WTC11 (cell line): Measurements from ENCODE around the gene RUFY2. TPM values are rescaled to one million over a fixed set of nuclear protein-coding genes. Genes with fewer than 3 reads are reported as not detected.
A peak's percentile ranks its signal among the peaks of the same experiment; 100 is the strongest.

Experiments
- ATAC-seq: fragments of 200-7000 bp; cut with Tn5 transposase; 2 replicates; pipeline ENCODE4 v1.10.0; 2021; ENCODE audit warnings: mild to moderate bottlenecking, moderate library complexity
- CTCF ChIA-PET: fragments of 300-600 bp; sonication (Branson Sonifier 250); formaldehyde crosslinking; loops from one replicate; lab custom pipeline; 2021; ENCODE audit warnings: antibody characterized with exemption; lab: Charles Lee
- POLR2A ChIA-PET: fragments of 350-600 bp; sonication (Branson Sonifier 250); formaldehyde crosslinking; loops from one replicate; lab custom pipeline; 2021; ENCODE audit warnings: antibody characterized with exemption; lab: Charles Lee
- DNase-seq: peaks from one replicate; pipeline ENCODE4 v3.0.0; 2021; ENCODE audit warnings: low spot score
- H3K27ac Mint-ChIP-seq: 2 replicates; pipeline ENCODE4 v1.8.0; 2021; ENCODE audit warnings: mixed read lengths
- H3K27me3 Mint-ChIP-seq: 2 replicates; pipeline ENCODE4 v1.8.0; 2021; ENCODE audit warnings: low read depth, mild to moderate bottlenecking, moderate library complexity, mixed read lengths
- H3K36me3 Mint-ChIP-seq: 2 replicates; pipeline ENCODE4 v1.8.0; 2021; ENCODE audit warnings: mixed read lengths
- H3K4me1 Mint-ChIP-seq: 2 replicates; pipeline ENCODE4 v1.8.0; 2022; ENCODE audit warnings: mixed read lengths
- H3K4me3 Mint-ChIP-seq: 2 replicates; pipeline ENCODE4 v1.8.0; 2021; ENCODE audit warnings: mild to moderate bottlenecking, moderate library complexity, mixed read lengths
- H3K9me3 Mint-ChIP-seq: 2 replicates; pipeline ENCODE4 v1.8.0; 2021; ENCODE audit warnings: mixed read lengths
- ETV6 ChIP-seq: sonication (generic); formaldehyde crosslinking; IDR thresholded peaks from 2 replicates; pipeline ENCODE4 v1.8.1; 2022; ENCODE audit warnings: mild to moderate bottlenecking, missing genetic modification reagents
- FOXK1 ChIP-seq: sonication (generic); formaldehyde crosslinking; IDR thresholded peaks from 2 replicates; pipeline ENCODE4 v1.8.0; 2022; ENCODE audit warnings: mild to moderate bottlenecking, moderate library complexity, missing genetic modification reagents
- GRHL2 ChIP-seq: fragments of 250-450 bp; sonication (Bioruptor Pico); IDR thresholded peaks from 2 replicates; pipeline ENCODE4 v1.8.0; 2022; ENCODE audit warnings: mild to moderate bottlenecking, moderate library complexity; ENCODE audit not compliant: insufficient replicate concordance, severe bottlenecking
- HMGA2 ChIP-seq: fragments of 250-450 bp; sonication (Bioruptor Pico); IDR thresholded peaks from 2 replicates; pipeline ENCODE4 v1.4.0; 2021; ENCODE audit warnings: mild to moderate bottlenecking, moderate library complexity
- KAT7 ChIP-seq: sonication (generic); formaldehyde crosslinking; IDR thresholded peaks from 2 replicates; pipeline ENCODE4 v1.8.1; 2023; ENCODE audit warnings: missing genetic modification reagents, mild to moderate bottlenecking, borderline replicate concordance
- MXD4 ChIP-seq: fragments of 250-450 bp; sonication (Bioruptor Pico); IDR thresholded peaks from 2 replicates; pipeline ENCODE4 v1.8.0; 2021; ENCODE audit warnings: mild to moderate bottlenecking, moderate library complexity, borderline replicate concordance
- NFATC4 ChIP-seq: fragments of 250-450 bp; sonication (Bioruptor Pico); IDR thresholded peaks from 2 replicates; pipeline ENCODE4 v1.9.0; 2021; ENCODE audit warnings: mild to moderate bottlenecking
- PRRX2 ChIP-seq: fragments of 250-450 bp; sonication (Bioruptor Pico); IDR thresholded peaks from 2 replicates; pipeline ENCODE4 v1.8.0; 2021; ENCODE audit warnings: mild to moderate bottlenecking
- SMAD4 ChIP-seq: sonication (generic); formaldehyde crosslinking; IDR thresholded peaks from 2 replicates; pipeline ENCODE4 v1.8.0; 2022; ENCODE audit warnings: mild to moderate bottlenecking, missing genetic modification reagents
- TCF7 ChIP-seq: sonication (generic); formaldehyde crosslinking; IDR thresholded peaks from 2 replicates; pipeline ENCODE4 v1.8.0; 2022; ENCODE audit warnings: mild to moderate bottlenecking, low read depth, missing genetic modification reagents, moderate library complexity
- ZNF396 ChIP-seq: fragments of 250-450 bp; sonication (Bioruptor Pico); IDR thresholded peaks from 2 replicates; pipeline ENCODE4 v1.8.0; 2021; ENCODE audit warnings: mild to moderate bottlenecking, moderate library complexity, borderline replicate concordance
- ZNF671 ChIP-seq: fragments of 250-450 bp; sonication (Bioruptor Pico); IDR thresholded peaks from 2 replicates; pipeline ENCODE4 v1.8.0; 2021; ENCODE audit warnings: mild to moderate bottlenecking
- total RNA-seq: library from RNA; stranded (reverse); gene quantifications from 3 replicates; pipeline ENCODE4 v1.2.3, GENCODE V29; 2021
- TF ChIP-seq, protein P1 (sequence below): fragments of 200-600 bp; IDR thresholded peaks from 2 replicates; pipeline ENCODE4 v1.8.0; 2022; ENCODE audit warnings: antibody characterized with exemption
- TF ChIP-seq, protein P2 (sequence below): sonication (generic); formaldehyde crosslinking; IDR thresholded peaks from 2 replicates; pipeline ENCODE4 v1.8.1; 2023; ENCODE audit warnings: mild to moderate bottlenecking, missing genetic modification reagents, moderate library complexity
- TF ChIP-seq, protein P3 (sequence below): sonication (generic); formaldehyde crosslinking; IDR thresholded peaks from 2 replicates; pipeline ENCODE4 v1.8.1; 2023; ENCODE audit warnings: mild to moderate bottlenecking, moderate library complexity, missing genetic modification reagents
- TF ChIP-seq, protein P4 (sequence below): fragments of 250-450 bp; sonication (Bioruptor Pico); IDR thresholded peaks from 2 replicates; pipeline ENCODE4 v1.9.0; 2021; ENCODE audit warnings: moderate library complexity, mild to moderate bottlenecking, inconsistent platforms, borderline replicate concordance
- TF ChIP-seq, protein P5 (sequence below): sonication (generic); formaldehyde crosslinking; IDR thresholded peaks from 2 replicates; pipeline ENCODE4 v1.8.0; 2022; ENCODE audit warnings: mild to moderate bottlenecking, missing genetic modification reagents
- TF ChIP-seq, protein P6 (sequence below): sonication (generic); formaldehyde crosslinking; IDR thresholded peaks from 2 replicates; pipeline ENCODE4 v1.8.1; 2022; ENCODE audit warnings: low read depth, mild to moderate bottlenecking, moderate library complexity, missing genetic modification reagents, borderline replicate concordance
- TF ChIP-seq, protein P7 (sequence below): fragments of 250-450 bp; sonication (Bioruptor Pico); conservative IDR thresholded peaks from 2 replicates; pipeline ENCODE4 v1.9.0; 2021; ENCODE audit warnings: mild to moderate bottlenecking

Gene RUFY2
- total RNA-seq, 1 experiment from 2014 or later = 10.3 TPM

DNA sequence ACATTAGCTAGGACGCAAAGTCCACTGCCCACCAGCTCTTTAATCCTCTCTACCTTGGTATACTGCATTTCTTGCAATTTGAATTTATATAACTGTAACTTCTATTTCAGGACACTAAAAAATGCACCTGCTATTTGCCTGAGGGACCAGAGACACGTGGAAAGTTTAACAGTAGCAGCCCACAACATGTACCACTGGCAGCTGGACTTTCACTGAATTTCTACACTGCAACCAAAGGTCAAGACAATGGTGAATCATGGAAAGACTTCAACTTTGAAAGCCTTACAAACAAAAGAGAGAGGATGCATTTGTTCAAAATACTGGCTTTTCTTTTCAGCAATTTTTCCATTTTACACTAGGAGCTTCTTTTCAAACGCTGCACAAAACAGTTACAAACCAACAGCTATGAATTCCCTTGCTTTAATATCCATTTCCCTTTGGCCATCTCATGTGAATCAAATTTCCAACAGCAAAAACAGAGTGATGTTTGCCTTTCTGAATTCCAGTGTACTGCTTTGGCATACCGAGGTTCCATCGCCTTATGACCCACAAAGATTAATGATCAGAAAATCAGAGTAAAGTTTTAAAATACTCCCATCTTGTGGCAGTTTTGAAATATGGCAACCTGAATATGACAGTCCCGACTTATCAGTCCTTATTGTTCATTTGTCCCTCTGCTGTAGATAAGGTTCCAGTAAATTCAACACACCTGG is 105.1 kb downstream of the RUFY2 start:
- Mint-ChIP-seq H3K36me3 (no peaks in the 10 kb centered on the region), H3K4me3 (no peak overlapping the region), H3K27me3 (no peaks in the 10 kb centered on the region), H3K27ac (no peak overlapping the region), H3K4me1 (peaks cover 9% of the 10 kb centered on the region), H3K9me3 (no peaks in the 10 kb centered on the region)
- ATAC-seq = no peak; the same call in 1 of the 2 replicates
- ChIA-PET POLR2A (no interaction called here), CTCF (interaction anchor here (0.8 to 4.7 kb wide), 6 partner anchors 17 to 92 kb away, joined by 4 to 35 read pairs (median 5); partner anchors contain the start of gene ATOH7)
- no peak for DNase-seq
- TF ChIP-seq ZNF396 (CRISPR knock-in tag) = no peak
- TF ChIP-seq, protein P1, sequence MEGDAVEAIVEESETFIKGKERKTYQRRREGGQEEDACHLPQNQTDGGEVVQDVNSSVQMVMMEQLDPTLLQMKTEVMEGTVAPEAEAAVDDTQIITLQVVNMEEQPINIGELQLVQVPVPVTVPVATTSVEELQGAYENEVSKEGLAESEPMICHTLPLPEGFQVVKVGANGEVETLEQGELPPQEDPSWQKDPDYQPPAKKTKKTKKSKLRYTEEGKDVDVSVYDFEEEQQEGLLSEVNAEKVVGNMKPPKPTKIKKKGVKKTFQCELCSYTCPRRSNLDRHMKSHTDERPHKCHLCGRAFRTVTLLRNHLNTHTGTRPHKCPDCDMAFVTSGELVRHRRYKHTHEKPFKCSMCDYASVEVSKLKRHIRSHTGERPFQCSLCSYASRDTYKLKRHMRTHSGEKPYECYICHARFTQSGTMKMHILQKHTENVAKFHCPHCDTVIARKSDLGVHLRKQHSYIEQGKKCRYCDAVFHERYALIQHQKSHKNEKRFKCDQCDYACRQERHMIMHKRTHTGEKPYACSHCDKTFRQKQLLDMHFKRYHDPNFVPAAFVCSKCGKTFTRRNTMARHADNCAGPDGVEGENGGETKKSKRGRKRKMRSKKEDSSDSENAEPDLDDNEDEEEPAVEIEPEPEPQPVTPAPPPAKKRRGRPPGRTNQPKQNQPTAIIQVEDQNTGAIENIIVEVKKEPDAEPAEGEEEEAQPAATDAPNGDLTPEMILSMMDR = peak; percentile 16; the same call in 1 of the 2 replicates

DNA sequence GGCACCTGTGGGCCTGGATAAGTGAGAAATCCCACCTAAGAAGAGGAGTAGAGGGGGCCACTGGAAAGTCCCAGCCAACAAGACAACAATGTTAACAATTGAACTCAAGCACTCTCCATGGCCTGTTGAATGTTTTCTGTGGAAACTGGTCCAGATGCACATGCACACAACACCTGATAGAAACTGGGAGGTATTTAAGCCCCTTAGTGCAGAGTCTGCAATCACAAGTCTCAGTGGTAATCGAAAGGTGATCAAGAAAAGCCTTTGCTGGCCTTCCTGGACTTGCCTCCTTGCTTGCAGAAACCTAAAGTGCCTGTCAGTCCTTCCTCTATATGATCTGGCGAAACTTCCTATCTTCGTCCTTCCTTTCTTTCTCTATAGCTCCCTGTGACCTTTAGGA is 105.8 kb downstream of the RUFY2 start:
- no peaks in the 10 kb centered on the region for H3K27me3 Mint-ChIP-seq
- no peak for DNase-seq
- no peak for ATAC-seq
- ChIA-PET POLR2A (no interaction called here), CTCF (interaction anchor here (0.8 to 4.7 kb wide), 6 partner anchors 17 to 91 kb away, joined by 4 to 35 read pairs (median 5); partner anchors contain the start of gene ATOH7)
- peaks cover 2% of the 10 kb centered on the region for H3K4me1 Mint-ChIP-seq
- no peaks in the 10 kb centered on the region for H3K36me3 Mint-ChIP-seq
- no peak overlapping the region for H3K27ac Mint-ChIP-seq
- H3K9me3 Mint-ChIP-seq = no peaks in the 10 kb centered on the region
- H3K4me3 Mint-ChIP-seq = no peak overlapping the region
- TF ChIP-seq KAT7 = no peak

DNA sequence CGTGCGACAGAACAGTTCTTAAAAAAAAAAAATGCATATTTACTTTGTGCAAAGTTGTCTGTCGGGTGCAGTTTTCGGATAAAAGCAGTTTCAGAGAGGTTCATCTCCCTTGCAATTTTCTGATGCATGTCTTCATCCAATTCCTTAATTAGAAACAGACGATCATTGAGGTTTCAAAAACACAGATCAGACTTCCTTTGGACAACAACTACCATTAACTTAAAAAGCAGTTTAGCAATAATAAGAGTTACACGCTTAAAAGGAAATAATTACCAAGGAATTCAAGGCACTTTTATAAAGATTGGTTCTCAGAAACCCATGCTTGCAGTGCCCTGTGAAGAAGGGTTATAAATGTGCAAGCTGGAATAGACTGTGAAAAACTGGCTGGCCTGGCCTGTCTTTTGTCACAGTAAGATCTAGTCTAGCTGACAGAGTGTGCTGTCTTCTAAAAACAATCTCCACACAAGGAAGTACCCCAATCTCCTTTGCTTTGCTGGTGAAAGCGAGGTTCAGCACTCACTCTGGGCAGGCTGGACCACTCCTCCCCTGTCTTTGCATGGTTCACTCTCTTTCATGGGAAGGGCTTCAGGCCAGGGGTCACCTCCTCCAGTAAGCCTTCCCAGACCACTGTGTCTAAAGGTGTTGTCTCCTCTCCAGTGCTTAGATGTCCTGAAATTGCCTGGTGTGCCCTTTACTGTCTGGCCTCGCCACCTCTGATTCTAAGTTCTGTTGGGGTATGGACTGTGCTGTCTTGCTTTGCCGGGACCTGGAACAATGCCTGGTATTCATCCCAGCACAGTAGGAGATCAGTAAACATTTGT is 110.0 kb downstream of the RUFY2 start:
- no peak for TF ChIP-seq PRRX2 (CRISPR knock-in tag)
- no peak for TF ChIP-seq TCF7
- TF ChIP-seq, protein P2, sequence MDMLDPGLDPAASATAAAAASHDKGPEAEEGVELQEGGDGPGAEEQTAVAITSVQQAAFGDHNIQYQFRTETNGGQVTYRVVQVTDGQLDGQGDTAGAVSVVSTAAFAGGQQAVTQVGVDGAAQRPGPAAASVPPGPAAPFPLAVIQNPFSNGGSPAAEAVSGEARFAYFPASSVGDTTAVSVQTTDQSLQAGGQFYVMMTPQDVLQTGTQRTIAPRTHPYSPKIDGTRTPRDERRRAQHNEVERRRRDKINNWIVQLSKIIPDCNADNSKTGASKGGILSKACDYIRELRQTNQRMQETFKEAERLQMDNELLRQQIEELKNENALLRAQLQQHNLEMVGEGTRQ (CRISPR knock-in tag) = no peak
- no peak for TF ChIP-seq NFATC4 (CRISPR knock-in tag)
- no peak for TF ChIP-seq ZNF671 (CRISPR knock-in tag)
- TF ChIP-seq, protein P3, sequence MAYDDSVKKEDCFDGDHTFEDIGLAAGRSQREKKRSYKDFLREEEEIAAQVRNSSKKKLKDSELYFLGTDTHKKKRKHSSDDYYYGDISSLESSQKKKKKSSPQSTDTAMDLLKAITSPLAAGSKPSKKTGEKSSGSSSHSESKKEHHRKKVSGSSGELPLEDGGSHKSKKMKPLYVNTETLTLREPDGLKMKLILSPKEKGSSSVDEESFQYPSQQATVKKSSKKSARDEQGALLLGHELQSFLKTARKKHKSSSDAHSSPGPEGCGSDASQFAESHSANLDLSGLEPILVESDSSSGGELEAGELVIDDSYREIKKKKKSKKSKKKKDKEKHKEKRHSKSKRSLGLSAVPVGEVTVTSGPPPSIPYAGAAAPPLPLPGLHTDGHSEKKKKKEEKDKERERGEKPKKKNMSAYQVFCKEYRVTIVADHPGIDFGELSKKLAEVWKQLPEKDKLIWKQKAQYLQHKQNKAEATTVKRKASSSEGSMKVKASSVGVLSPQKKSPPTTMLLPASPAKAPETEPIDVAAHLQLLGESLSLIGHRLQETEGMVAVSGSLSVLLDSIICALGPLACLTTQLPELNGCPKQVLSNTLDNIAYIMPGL (CRISPR knock-in tag) = no peak
- TF ChIP-seq, protein P4, sequence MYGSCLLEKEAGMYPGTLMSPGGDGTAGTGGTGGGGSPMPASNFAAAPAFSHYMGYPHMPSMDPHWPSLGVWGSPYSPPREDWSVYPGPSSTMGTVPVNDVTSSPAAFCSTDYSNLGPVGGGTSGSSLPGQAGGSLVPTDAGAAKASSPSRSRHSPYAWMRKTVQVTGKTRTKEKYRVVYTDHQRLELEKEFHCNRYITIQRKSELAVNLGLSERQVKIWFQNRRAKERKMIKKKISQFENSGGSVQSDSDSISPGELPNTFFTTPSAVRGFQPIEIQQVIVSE = no peak
- TF ChIP-seq, protein P5, sequence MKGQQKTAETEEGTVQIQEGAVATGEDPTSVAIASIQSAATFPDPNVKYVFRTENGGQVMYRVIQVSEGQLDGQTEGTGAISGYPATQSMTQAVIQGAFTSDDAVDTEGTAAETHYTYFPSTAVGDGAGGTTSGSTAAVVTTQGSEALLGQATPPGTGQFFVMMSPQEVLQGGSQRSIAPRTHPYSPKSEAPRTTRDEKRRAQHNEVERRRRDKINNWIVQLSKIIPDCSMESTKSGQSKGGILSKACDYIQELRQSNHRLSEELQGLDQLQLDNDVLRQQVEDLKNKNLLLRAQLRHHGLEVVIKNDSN (CRISPR knock-in tag) = no peak
- no peak for TF ChIP-seq KAT7
- TF ChIP-seq ETV6 (CRISPR knock-in tag) = no peak
- no peak for TF ChIP-seq FOXK1 (CRISPR knock-in tag)
- TF ChIP-seq, protein P6, sequence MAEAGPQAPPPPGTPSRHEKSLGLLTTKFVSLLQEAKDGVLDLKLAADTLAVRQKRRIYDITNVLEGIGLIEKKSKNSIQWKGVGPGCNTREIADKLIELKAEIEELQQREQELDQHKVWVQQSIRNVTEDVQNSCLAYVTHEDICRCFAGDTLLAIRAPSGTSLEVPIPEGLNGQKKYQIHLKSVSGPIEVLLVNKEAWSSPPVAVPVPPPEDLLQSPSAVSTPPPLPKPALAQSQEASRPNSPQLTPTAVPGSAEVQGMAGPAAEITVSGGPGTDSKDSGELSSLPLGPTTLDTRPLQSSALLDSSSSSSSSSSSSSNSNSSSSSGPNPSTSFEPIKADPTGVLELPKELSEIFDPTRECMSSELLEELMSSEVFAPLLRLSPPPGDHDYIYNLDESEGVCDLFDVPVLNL (CRISPR knock-in tag) = no peak
- TF ChIP-seq, protein P7, sequence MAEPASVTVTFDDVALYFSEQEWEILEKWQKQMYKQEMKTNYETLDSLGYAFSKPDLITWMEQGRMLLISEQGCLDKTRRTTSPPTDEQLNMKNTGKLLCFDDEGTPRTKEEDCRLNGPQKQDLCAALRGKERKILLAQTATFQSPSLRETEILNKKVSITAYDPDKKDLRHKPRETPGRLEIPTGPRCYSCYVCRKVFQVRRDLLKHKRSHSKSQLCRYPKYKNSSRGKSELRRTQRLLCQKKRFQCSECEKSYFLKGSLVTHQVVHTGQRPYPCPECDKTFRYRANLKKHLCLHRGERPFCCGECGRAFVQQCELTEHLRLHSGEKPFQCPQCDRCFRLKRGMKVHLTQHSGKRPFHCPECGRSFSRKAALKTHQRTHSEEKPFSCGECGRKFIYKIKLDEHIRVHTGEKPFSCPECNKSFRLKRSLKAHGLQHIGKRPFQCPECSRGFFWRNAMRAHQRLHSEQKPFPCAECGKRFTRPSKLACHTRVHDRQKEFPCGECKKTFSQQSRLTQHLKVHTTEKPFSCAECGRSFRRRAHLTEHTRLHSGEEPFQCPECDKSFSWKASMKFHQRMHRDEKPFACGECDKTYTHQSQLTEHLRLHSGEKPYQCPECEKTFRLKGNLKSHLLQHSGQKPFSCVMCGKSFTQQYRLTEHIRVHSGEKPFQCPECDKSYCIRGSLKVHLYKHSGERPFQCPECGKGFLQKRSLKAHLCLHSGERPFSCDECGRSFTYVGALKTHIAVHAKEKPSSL (CRISPR knock-in tag) = no peak
- TF ChIP-seq HMGA2 (CRISPR knock-in tag) = no peak
- TF ChIP-seq SMAD4 (CRISPR knock-in tag) = no peak
- TF ChIP-seq GRHL2 (CRISPR knock-in tag) = no peak
- no peak for TF ChIP-seq MXD4
- no peaks in the 10 kb centered on the region for H3K36me3 Mint-ChIP-seq
- ChIA-PET POLR2A (no interaction called here), CTCF (no interaction called here)
- H3K9me3 Mint-ChIP-seq = no peaks in the 10 kb centered on the region
- DNase-seq (no peak), ATAC-seq (no peak)
- H3K27ac Mint-ChIP-seq = peak overlapping the region; percentile 50; the same call in 1 of the 2 replicates
- H3K4me3 Mint-ChIP-seq = no peak overlapping the region
- no peaks in the 10 kb centered on the region for H3K4me1 Mint-ChIP-seq
- no peaks in the 10 kb centered on the region for H3K27me3 Mint-ChIP-seq
